IPS-15b (cell line): ENCODE data around the gene BMAL1.
"Not testable (repeated sequence)": the region's sequence is repeated elsewhere in the genome, so short reads cannot be mapped to it uniquely, and the experiment has no call there.

Source experiments
- H3K27me3 ChIP-seq: one replicate; pipeline ENCODE4 v1.6.1; 2013; ENCODE audit warnings: low read length; ENCODE audit not compliant: control insufficient read depth, insufficient read depth
- H3K36me3 ChIP-seq: one replicate; pipeline ENCODE4 v1.6.1; 2013; ENCODE audit warnings: low read length; ENCODE audit not compliant: control insufficient read depth, insufficient read depth
- H3K4me1 ChIP-seq: one replicate; pipeline ENCODE4 v1.6.1; 2013; ENCODE audit warnings: mild to moderate bottlenecking, low read length; ENCODE audit not compliant: control insufficient read depth, insufficient read depth
- H3K4me3 ChIP-seq: one replicate; pipeline ENCODE4 v1.5.1; 2013; ENCODE audit warnings: low read depth, low read length
- H3K9ac ChIP-seq: one replicate; pipeline ENCODE4 v1.6.1; 2013; ENCODE audit warnings: low read depth, mild to moderate bottlenecking, low read length
- H3K9me3 ChIP-seq: one replicate; pipeline ENCODE4 v1.6.1; 2013; ENCODE audit warnings: mild to moderate bottlenecking, low read length; ENCODE audit not compliant: control insufficient read depth, insufficient read depth

The BMAL1 gene

DNA sequence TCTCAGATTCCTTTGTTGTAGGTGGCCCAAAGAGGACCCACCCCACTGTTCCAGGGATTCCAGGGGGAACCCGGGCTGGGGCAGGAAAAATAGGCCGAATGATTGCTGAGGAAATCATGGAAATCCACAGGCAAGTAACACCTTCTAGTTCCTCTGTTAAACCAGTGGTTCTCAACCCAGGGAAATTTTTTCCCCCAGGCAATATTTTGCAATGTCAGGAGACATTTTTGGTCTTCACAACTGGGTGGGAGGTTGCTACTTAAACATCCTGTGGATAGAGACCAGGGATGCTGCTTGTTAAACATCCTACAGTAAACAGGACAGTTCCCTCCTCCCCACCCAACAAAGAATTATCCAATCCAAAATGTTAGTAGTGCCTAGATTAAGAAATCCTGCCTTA is 100.7 kb downstream of the BMAL1 start:
- peaks cover 3% of the 10 kb centered on the region for H3K36me3 ChIP-seq
- H3K9me3 ChIP-seq: no peaks in the 10 kb centered on the region
- H3K4me1 ChIP-seq: no peaks in the 10 kb centered on the region
- no peak overlapping the region for H3K9ac ChIP-seq
- no peak overlapping the region for H3K4me3 ChIP-seq
- no peaks in the 10 kb centered on the region for H3K27me3 ChIP-seq

DNA sequence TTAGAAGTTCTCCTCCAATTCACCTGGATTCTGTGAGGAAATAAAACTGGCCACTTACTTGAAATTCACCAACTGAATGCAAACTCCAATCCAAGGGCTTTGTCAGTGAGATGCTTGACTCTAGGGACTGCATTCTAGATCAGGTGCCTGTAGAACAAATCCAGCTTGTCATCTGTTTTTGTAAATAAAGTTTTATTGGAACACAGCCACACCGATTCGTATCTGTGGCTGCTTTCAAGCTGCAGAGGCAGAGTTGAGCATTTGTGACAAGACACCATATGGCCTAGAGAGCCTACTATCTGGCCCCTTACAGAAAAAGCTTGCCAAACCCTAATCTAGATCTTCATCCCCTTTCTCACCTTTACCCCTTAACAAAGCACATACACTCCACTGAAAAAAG is 103.1 kb downstream of the BMAL1 start:
- no peaks in the 10 kb centered on the region for H3K9me3 ChIP-seq
- H3K27me3 ChIP-seq: no peaks in the 10 kb centered on the region
- H3K9ac ChIP-seq: no peak overlapping the region
- peaks cover 3% of the 10 kb centered on the region for H3K36me3 ChIP-seq
- no peaks in the 10 kb centered on the region for H3K4me1 ChIP-seq
- H3K4me3 ChIP-seq: no peak overlapping the region

DNA sequence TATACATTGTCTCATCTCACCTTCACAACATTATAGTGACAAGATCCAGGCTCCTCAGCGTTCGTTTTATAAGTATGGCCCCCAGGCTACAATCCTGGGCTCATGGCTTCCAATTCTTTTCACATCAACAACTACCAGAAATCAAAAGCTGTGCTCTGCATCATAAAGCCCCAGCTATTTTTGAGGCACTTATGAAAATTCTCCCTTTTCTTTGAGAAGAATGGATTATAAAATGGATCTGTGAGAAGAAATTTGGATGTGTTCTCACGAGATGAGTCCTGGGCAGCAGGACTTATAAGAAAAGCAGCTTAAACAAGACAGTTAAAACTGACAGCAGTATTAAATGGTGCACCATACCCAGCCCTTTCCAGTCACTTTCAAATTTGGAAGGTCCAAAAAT is 105.2 kb downstream of the BMAL1 start:
- no peaks in the 10 kb centered on the region for H3K9me3 ChIP-seq
- no peak overlapping the region for H3K4me3 ChIP-seq
- no peaks in the 10 kb centered on the region for H3K27me3 ChIP-seq
- no peaks in the 10 kb centered on the region for H3K36me3 ChIP-seq
- no peak overlapping the region for H3K9ac ChIP-seq
- H3K4me1 ChIP-seq: no peaks in the 10 kb centered on the region

DNA sequence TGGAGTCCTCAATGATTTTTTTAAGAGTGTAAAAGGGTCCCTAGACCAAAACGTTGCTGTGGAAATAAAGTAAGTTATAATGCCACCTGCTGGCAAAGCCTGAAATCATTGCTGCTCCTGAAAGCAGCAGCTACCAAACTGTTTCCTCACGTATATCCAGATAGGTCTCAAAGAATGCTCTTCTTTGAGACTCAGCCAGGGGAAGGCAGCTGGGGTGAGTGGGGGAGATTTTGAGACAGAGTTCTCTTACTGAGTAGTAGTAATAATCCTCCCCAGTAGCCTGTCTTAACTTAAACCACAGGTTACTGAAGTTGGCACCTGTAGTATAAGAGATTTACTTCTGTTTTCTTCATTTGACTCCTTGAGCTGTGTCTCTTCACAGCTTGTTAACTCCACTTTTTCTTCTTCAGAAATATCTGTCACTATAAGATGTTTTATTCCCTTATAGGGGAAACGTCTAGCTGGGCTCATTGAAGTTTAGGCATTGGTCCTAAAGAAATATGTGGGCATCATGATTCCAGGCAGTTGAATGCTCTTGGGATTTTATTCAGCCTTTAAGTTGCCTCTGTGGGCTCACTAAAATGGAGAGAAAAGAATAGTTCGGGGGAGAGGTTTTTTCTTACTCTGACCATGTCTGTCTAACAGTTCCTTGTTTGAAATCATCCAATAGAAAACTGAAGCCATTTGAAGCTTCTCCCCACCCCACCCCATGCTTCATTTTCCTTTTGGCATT is 107.5 kb downstream of the BMAL1 start:
- no peak overlapping the region for H3K9ac ChIP-seq
- peaks cover 3% of the 10 kb centered on the region for H3K36me3 ChIP-seq
- H3K4me3 ChIP-seq: no peak overlapping the region
- H3K27me3 ChIP-seq: no peaks in the 10 kb centered on the region
- no peaks in the 10 kb centered on the region for H3K9me3 ChIP-seq
- H3K4me1 ChIP-seq: no peaks in the 10 kb centered on the region

DNA sequence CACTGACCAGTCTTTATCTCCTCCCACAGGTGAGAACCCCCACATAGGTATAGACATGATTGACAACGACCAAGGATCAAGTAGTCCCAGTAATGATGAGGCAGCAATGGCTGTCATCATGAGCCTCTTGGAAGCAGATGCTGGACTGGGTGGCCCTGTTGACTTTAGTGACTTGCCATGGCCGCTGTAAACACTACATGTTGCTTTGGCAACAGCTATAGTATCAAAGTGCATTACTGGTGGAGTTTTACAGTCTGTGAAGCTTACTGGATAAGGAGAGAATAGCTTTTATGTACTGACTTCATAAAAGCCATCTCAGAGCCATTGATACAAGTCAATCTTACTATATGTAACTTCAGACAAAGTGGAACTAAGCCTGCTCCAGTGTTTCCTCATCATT is 109.0 kb downstream of the BMAL1 start:
- H3K9me3 ChIP-seq: no peaks in the 10 kb centered on the region
- H3K9ac ChIP-seq: no peak overlapping the region
- no peak overlapping the region for H3K4me3 ChIP-seq
- no peaks in the 10 kb centered on the region for H3K27me3 ChIP-seq
- H3K4me1 ChIP-seq: no peaks in the 10 kb centered on the region
- peaks cover 3% of the 10 kb centered on the region for H3K36me3 ChIP-seq

DNA sequence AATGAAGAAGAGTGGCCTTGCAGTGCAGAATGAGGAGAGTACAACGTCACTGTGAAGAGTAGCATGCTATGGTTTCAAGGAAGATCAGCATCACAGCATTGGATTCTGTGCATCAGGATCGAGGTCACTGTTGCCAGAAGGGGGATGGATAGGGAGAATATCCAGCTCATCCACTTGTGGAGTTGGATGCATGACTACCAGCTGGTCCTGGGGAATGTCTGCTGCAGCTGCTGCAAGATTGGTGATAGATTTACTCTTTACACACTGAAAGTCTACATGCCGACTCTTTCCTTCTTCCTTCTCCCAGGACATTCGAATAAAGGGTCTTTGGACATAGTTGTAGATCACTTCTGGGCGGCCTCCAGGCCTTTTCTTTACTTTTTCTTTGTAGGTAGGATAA is 111.2 kb downstream of the BMAL1 start:
- Histone ChIP-seq H3K36me3 (peaks cover 3% of the 10 kb centered on the region), H3K4me1 (no peaks in the 10 kb centered on the region), H3K9me3 (no peaks in the 10 kb centered on the region), H3K4me3 (no peak overlapping the region), H3K27me3 (no peaks in the 10 kb centered on the region), H3K9ac (no peak overlapping the region)

DNA sequence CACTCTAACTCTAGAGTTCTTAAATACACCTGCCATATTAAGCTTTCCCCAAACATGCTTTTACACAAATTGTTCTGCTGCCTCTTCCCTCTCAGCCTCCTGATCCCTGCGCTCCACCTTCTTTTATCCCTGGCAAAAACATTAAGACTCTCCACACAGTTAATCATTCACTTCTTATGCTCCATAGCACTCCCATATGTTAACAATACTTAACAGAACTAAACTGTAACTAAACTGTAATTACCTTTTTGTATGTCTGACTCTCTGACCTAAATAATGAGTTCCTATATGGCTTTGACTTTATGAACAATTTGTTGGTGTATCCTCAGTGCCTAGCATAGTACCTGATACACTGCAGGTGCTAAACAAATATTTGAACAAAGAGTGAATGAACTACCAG is 113.6 kb downstream of the BMAL1 start:
- Histone ChIP-seq H3K9ac (no peak overlapping the region), H3K4me3 (no peak overlapping the region), H3K4me1 (no peaks in the 10 kb centered on the region), H3K9me3 (no peaks in the 10 kb centered on the region), H3K27me3 (no peaks in the 10 kb centered on the region), H3K36me3 (peaks cover 3% of the 10 kb centered on the region)

DNA sequence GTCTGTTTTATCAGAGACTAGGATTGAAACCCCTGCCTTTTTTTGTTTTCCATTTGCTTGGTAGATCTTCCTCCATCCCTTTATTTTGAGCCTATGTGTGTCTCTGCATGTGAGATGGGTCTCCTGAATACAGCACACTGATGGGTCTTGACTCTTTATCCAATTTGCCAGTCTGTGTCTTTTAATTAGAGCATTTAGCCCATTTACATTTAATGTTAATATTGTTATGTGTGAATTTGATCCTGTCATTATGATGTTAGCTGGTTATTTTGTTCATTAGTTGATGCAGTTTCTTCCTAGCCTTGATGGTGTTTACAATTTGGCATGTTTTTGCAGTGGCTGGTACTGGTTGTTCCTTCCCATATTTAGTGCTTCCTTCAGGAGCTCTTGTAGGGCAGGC is 120.7 kb downstream of the BMAL1 start:
- not testable (repeated sequence) for H3K27me3 ChIP-seq, H3K9me3 ChIP-seq, H3K9ac ChIP-seq, H3K36me3 ChIP-seq, H3K4me1 ChIP-seq, H3K4me3 ChIP-seq

DNA sequence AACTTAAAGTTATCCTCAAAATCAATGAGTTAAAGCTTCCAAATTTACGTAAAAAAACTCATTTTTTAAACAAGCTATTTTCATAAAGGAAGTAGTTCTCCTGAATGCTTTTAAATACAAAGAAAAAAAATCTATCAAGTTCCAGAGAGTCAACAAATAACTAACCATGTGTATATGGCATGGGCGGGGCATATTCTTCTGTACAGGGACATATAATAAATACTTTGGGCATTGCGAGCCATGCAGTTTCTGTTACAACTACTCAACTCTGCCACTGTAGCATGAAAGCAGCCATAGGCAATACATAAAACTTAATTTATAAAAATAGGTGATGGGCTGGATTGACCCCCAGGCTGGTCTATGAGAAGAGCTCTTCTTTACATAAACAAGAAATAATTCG is 127.6 kb downstream of the BMAL1 start:
- H3K9ac ChIP-seq: no peak overlapping the region
- H3K36me3 ChIP-seq: no peaks in the 10 kb centered on the region
- no peaks in the 10 kb centered on the region for H3K4me1 ChIP-seq
- H3K27me3 ChIP-seq: no peaks in the 10 kb centered on the region
- H3K9me3 ChIP-seq: no peaks in the 10 kb centered on the region
- H3K4me3 ChIP-seq: no peak overlapping the region

DNA sequence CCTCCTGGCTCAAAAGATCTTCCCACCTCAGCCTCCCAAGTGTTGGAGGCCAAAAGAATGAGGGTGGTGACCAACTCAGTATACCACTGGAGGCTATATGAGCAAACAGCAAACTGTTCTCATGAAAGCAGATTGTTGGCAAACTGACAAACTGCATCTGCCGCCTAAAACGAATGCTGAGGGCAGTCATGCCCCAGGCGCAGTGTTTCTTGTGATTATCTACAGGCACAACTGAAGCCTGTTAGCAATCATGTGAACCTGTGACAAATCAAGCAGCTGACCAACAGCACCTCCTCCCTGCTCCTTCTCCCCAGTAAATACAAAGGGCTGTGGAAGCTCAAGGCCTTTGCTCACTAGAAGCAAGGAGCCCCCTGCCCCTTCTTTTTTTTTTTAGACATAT is 137.6 kb downstream of the BMAL1 start:
- Histone ChIP-seq H3K36me3 (no peaks in the 10 kb centered on the region), H3K4me1 (no peaks in the 10 kb centered on the region), H3K9ac (no peak overlapping the region), H3K27me3 (no peaks in the 10 kb centered on the region), H3K4me3 (no peak overlapping the region), H3K9me3 (no peaks in the 10 kb centered on the region)

DNA sequence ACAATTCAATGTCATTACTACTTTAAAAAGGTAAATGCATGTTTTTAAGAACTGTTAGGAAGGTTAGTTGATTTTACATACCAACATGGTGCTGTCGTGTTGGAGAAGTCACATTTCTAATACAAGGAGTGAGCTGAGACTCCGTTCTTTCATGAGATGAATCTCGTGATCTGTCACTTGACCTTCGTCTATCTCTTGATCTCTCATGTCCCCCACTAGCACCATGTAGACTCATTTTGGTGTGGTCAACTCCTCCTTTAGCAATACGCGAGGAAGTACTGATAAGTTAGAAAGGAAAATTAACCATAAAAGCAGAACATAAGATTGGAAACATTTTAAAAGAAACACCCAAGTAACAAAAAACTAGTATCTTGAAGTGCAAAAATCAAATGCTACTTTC is 144.0 kb downstream of the BMAL1 start:
- H3K27me3 ChIP-seq: no peaks in the 10 kb centered on the region
- H3K9me3 ChIP-seq: no peaks in the 10 kb centered on the region
- no peaks in the 10 kb centered on the region for H3K4me1 ChIP-seq
- H3K4me3 ChIP-seq: no peak overlapping the region
- no peak overlapping the region for H3K9ac ChIP-seq
- no peaks in the 10 kb centered on the region for H3K36me3 ChIP-seq

DNA sequence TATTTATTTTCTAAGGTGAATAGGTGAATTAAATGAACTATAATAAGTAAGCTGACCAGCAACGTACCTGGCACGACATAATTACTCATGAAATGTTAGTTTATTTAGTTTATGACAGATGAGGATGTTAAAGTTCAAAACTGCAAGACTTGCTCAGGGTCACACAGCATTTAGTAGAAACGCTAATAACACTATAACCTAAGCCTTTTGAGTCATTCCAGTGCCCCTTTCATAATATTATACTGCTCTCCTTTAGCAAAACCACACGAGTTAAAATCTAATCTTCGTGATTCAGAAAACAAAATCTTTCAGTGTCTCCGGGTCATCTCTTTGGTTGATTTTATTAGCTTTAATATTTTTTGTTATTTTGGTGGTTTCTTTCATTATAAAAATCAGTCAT is 145.8 kb downstream of the BMAL1 start:
- Histone ChIP-seq H3K9me3 (no peaks in the 10 kb centered on the region), H3K36me3 (no peaks in the 10 kb centered on the region)

More for the DNA sequence above, 145.8 kb downstream of the BMAL1 start:
- H3K27me3 ChIP-seq: no peaks in the 10 kb centered on the region
- H3K4me3 ChIP-seq: no peak overlapping the region
- H3K9ac ChIP-seq: no peak overlapping the region
- no peaks in the 10 kb centered on the region for H3K4me1 ChIP-seq
